GM19025 (cell line): ENCODE measurements around the gene TYRO3.

Experiments
- ATAC-seq: cut with Tn5 transposase; IDR thresholded peaks from one replicate; pipeline ENCODE4 v1.9.1; 2021; ENCODE audit warnings: mild to moderate bottlenecking, low read depth, moderate library complexity; ENCODE audit not compliant: unreplicated experiment

TYRO3 gene

GRCh38 chr15:41599061-41599460 is 40.0 kb downstream of the TYRO3 start:
- ATAC-seq: no peak

- no peak for ATAC-seq
Measured at GRCh38 chr15:41603411-41603935, 44.5 kb downstream of the TYRO3 start.

- no peak for ATAC-seq
Measured at GRCh38 chr15:41603941-41604911, 45.2 kb downstream of the TYRO3 start.

GRCh38 chr15:41605566-41605965 is 46.6 kb downstream of the TYRO3 start:
- no peak for ATAC-seq

DNA sequence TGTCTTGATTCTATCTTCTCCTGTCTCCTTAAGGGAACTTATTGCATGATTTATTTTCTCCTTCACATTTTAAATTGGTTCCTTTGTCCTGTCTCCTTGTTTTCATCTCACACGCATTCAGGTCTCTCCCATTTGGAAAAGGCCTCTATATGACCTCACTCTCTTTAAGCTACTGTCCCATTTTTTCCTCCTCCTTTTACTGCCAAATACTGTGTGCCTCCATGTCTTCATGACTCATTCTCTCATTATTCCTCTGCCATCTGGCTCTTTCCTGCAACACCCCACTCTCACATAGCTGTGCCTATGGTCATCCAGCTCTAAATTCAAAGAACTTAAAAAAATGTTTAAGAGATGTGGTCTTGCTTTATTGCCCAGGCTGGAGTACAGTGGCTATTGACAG is 48.0 kb downstream of the TYRO3 start:
- no peak for ATAC-seq

DNA sequence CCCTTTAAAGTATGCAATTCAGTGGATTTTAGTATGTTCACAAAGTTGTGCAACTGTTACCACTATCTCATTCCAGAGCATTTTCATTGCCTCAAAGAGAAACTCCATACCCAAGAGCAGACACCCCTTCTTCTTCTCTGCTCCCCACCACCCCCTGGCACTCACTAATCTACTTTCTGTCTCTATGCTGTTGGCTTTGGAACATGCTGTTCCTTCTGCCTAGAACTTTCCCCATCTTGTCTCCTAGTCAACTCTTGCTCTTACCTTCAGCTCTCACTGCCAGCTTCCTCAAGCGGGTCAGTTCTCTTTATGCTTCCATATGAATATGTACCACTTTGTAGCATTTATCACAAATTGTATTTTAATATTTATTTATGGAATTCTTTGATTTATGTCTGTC is 50.1 kb downstream of the TYRO3 start:
- ATAC-seq: no peak

DNA sequence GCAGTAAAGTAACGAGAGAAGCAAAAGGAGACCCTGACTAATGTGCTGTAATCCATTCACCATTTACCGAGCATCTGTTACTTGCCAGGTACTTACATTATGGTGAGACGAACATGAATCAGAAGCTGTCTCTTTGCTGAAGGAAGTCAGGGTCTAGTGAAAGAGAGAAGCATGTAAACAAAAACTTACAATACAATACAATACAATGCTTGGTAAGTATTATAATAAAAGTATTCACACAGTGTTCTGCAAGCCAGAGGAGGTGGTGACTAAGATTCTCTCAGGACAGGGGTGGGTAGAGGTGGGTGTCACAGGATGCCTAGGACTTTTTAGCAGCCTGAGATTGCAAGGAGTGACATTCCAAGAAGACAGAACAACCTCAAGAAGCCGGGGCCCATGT is 51.0 kb downstream of the TYRO3 start:
- ATAC-seq: no peak

DNA sequence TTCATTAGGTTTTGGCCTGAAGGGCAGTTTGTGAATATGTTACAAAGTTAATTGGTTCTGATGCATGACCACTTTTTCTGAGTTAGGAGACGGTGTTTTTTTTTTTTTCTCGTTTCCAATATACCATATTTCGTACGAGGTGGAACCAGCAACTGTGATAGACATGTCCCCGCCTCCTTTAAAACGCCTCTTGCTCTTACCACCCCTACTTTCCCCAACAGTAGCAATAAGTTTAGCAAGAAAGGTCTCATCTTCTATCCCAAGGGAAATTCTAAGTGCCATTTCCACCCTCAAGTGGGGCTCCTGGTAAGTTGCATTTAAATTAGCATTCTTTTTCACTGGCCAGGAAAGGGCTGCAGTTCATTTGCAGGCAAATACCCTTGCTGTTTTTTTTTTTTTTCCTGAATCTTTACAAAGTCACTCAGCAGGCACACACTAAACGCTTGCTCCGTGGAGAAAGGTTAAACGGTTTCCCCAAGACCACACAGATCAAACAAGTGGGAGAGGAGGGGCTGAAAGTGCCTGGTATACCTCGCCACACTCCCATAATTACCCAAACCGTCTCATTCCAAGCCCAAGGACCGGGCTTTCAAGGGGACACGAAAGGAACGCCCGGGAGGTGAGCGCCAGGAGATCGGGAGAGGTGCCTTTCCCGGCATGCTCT is 61.7 kb downstream of the TYRO3 start:
- ATAC-seq: no peak

DNA sequence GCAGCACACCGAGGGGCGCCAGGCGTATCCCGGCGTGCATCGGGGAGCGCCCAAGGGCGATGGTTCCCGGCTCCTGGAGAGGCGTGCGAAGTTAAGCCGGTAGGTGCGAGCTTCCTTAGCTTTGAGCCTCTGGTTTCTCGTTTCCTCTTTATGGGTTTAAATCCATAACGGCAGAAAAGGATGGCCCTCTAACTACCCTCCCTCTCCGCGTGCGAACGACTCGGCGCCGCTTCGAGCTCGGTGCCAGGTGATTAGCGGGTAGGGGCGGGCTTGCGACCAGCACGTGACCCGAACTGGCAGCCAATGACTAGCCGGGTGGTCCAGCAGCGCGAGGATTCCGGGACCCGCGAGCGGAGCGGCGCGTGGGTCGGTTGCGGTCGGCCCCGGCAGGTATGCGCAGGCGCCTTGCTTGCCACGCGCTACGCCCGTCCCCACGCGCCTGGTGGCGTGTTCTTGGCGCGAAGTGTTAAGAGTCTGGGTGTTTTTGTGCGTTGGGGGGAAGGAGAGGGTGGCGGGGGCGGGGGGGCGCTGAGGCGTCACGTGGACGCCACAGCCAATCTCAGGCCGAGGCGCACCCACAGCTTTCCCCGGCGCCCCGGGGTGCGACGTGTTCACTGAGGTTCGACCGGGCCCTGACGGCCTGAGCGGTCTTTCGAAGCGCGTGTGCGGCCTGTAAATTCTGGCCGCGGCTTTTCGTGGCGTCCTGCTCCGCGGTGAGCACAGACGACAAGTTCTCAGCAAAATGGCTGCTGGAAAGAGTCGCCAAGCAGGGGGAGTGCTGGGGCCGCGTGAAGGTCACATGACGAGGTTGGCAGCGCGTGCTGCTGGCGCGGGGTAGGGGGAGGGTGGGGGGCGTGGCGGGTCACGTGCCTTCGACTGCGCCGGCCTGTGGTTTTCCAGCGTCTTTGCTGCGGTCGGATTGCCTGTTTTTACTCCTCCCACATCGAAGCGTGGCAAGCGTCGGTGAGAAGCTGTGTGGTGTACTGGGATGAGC is 62.5 kb downstream of the TYRO3 start:
- no peak for ATAC-seq

DNA sequence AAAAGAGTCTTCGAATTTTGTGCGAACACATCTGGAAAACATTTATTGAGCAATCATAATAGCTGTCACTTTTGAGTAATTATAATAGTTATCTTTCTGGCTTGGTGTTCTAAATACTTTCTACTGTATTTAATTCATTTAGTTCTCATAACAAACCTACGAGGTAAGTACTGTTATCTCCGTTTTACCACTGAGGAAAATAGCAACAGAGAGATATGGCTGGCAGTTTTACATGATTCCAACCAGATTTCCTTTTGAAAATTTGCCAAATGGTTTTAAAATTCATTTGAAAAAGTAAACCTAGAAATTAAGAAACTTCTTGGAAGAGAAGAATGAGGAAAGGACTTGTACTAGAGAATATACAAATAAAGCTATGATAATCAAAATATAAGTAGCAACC is 63.9 kb downstream of the TYRO3 start:
- ATAC-seq: no peak

DNA sequence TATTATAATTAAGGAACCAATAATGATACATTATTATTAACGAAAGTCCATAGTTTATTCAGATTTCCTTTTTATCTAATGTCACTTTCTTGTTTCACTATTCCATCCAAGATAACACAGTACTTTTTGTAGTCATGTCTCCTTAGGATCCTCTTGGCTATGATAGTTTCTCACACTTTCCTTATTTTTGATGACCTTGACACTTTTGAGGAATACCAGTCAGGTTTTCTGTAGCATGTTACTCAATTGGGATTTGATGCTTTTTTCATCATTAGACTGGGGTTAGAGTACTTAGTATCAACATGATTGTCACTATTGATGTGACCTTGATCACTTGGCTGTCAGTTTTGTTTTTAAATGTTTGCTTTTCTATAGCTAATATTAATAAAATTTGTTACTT is 68.2 kb downstream of the TYRO3 start:
- no peak for ATAC-seq

- no peak for ATAC-seq
Measured at GRCh38 chr15:41629463-41629862, 70.5 kb downstream of the TYRO3 start.

DNA sequence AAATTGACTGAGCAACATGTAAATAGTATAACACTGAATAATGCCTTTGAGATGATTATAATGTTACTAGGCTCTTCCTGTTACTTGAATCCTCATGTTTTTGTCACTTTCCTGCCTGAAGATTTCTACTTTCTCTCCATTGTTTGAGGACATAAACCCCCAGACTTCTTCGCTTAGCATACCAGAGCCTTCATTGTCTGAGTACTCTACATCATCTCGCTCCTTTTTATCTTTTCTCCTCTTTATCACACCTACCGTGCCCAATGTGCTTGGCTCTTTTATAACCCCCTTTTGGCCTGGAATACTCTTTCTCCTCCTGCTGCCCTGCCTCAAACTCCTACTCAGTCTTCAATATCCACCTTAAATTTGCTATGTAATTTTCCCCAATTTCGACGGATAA is 70.9 kb downstream of the TYRO3 start:
- ATAC-seq: no peak

DNA sequence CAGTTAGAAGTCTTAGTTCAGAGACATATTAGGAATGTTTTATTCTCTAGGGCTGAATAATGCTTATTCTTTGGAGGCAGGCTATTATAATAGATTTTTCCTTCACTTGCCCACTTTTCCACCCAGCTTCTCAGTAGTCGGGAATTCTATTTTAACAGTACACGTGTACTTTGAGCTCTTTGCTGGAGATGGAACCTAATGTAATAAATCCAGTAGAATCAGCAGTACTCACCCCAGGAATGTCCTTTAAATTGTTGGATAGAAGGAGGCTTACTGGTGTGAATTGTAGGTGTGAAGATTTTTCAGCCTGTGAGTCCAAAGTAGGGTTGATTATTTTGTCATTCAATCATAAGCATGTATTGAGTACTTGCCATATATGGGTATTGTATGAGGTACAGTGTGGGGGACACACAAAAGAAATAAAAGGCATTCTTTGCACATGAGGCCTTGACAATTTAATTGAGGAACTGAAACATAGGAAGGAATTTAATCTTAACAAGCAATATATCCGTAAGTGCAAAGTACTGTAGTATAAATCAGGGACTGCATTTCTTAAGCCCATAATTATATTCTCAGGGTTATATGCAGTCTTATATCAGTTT is 71.7 kb downstream of the TYRO3 start:
- no peak for ATAC-seq

DNA sequence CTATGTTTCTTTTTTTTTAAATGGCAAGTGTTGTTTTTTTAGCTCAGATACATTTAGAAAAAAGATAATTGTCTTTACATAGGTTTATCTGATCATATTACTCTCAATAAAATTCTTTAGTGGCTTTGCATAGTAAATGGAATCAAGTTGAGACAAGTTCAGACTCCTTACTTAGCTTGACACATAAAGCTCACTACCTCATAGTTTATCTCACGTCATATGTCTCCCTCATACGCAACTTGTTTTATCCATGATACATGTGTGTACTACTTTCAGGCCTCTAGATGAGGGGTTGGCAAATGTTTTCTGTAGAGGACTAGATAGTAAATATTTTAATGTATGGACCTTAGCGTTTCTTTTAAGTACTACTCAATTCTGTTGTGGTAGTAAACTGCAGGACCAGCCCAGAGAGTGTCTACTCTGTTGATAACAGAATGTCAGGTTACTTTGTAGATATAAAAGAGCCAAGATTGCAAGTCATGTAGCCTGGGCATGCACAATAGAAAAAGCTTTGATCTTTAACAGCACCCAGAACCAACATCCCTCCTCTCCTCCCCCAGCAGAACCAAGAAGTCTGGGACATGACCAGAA is 73.0 kb downstream of the TYRO3 start:
- ATAC-seq: no peak
